Glomerular endothelial cell (primary cell): Measurements from ENCODE around the gene KRT39. TPM values are rescaled to one million over a fixed set of nuclear protein-coding genes. Genes with fewer than 3 reads are reported as not detected.
A peak's percentile ranks its signal among the peaks of the same experiment; 100 is the strongest.

Source experiments
- DNase-seq: peaks from one replicate; pipeline ENCODE4 v3.0.0-alpha.2; 2011; ENCODE audit warnings: low read depth, low spot score; ENCODE audit errors: extremely low read depth
- total RNA-seq: library from RNA; depleted of rRNA; stranded (reverse); fragments of >200 nt; gene quantifications from 2 replicates; pipeline ENCODE4 v1.2.3, GENCODE V29; 2015

Gene KRT39
- total RNA-seq, 1 donor from 2014 or later, result not detected

GRCh38 chr17:40909351-40909750 lies 57.4 kb downstream of the KRT39 start:
- peak; percentile 82 for DNase-seq

Other genes starting within 250 kb of the KRT39 start
- not detected in 2 replicates for gene KRT25, start 211.6 kb downstream of the KRT39 start, total RNA-seq
- gene KRT26, start 194.7 kb downstream of the KRT39 start, total RNA-seq, result not detected in 2 replicates
- gene KRT27, start 184.4 kb downstream of the KRT39 start, total RNA-seq, result not detected in 2 replicates
- not detected in 2 replicates for gene KRT28, start 167.0 kb downstream of the KRT39 start, total RNA-seq
- gene KRT10, start 144.3 kb downstream of the KRT39 start, total RNA-seq, result 18.2 and 24.8 TPM in 2 replicates
- not detected in 2 replicates for gene KRT12, start 99.7 kb downstream of the KRT39 start, total RNA-seq
- not detected in 2 replicates for gene KRT20, start 81.7 kb downstream of the KRT39 start, total RNA-seq
- not detected in 2 replicates for gene KRT23, start 29.3 kb downstream of the KRT39 start, total RNA-seq
- gene KRT40, start 17.4 kb upstream of the KRT39 start, total RNA-seq, result not detected in 2 replicates
- not detected in 2 replicates for gene KRTAP3-3, start 27.2 kb upstream of the KRT39 start, total RNA-seq
- gene KRTAP3-2, start 33.0 kb upstream of the KRT39 start, total RNA-seq, result not detected in 2 replicates
- gene KRTAP3-1, start 42.2 kb upstream of the KRT39 start, total RNA-seq, result not detected in 2 replicates
- gene KRTAP1-5, start 60.3 kb upstream of the KRT39 start, total RNA-seq, result 0.29 and 0.82 TPM in 2 replicates
- not detected in 2 replicates for gene KRTAP1-4, start 63.2 kb upstream of the KRT39 start, total RNA-seq
- not detected in 2 replicates for gene KRTAP1-3, start 67.9 kb upstream of the KRT39 start, total RNA-seq
- not detected in 2 replicates for gene KRTAP1-1, start 74.5 kb upstream of the KRT39 start, total RNA-seq
- not detected in 2 replicates for gene KRTAP2-1, start 80.4 kb upstream of the KRT39 start, total RNA-seq
- gene KRTAP2-2, start 88.3 kb upstream of the KRT39 start, total RNA-seq, result not detected in 2 replicates
- gene KRTAP2-3, start 93.2 kb upstream of the KRT39 start, total RNA-seq, result 1.8 and 5.4 TPM in 2 replicates
- not detected in 2 replicates for gene KRTAP2-4, start 98.9 kb upstream of the KRT39 start, total RNA-seq
- not detected in 2 replicates for gene KRTAP4-7, start 117.2 kb upstream of the KRT39 start, total RNA-seq
- gene KRTAP4-8, start 131.2 kb upstream of the KRT39 start, total RNA-seq, result not detected in 2 replicates
- not detected in 2 replicates for gene KRTAP4-16, start 135.3 kb upstream of the KRT39 start, total RNA-seq
- gene KRTAP4-9, start 138.4 kb upstream of the KRT39 start, total RNA-seq, result not detected in 2 replicates
- not detected in 2 replicates for gene KRTAP4-11, start 151.4 kb upstream of the KRT39 start, total RNA-seq
- not detected in 2 replicates for gene KRTAP4-12, start 157.2 kb upstream of the KRT39 start, total RNA-seq
- not detected in 2 replicates for gene KRTAP4-6, start 173.6 kb upstream of the KRT39 start, total RNA-seq
- gene KRTAP4-5, start 182.9 kb upstream of the KRT39 start, total RNA-seq, result not detected in 2 replicates
- not detected in 2 replicates for gene KRTAP4-4, start 193.8 kb upstream of the KRT39 start, total RNA-seq
- not detected in 2 replicates for gene KRTAP4-3, start 201.3 kb upstream of the KRT39 start, total RNA-seq
- not detected in 2 replicates for gene KRTAP4-2, start 211.3 kb upstream of the KRT39 start, total RNA-seq
- not detected in 2 replicates for gene KRTAP4-1, start 218.0 kb upstream of the KRT39 start, total RNA-seq
- not detected in 2 replicates for gene KRTAP9-1, start 222.9 kb upstream of the KRT39 start, total RNA-seq